Parathyroid adenoma (tissue), 2 donors: ENCODE data around the gene PLCB3.
A peak's percentile ranks its signal among the peaks of the same experiment; 100 is the strongest.

Experiments
- H2AFZ ChIP-seq: fragments of 300-600 bp; sonication (generic); one replicate; pipeline ENCODE4 v1.7.0; 2017; ENCODE audit warnings: antibody characterized with exemption, mild to moderate bottlenecking
- H3K27ac ChIP-seq: fragments of 300-600 bp; sonication (generic); one replicate; pipeline ENCODE4 v1.7.0; 2017
- H3K27me3 ChIP-seq: fragments of 300-600 bp; sonication (generic); one replicate; pipeline ENCODE4 v1.7.0; 2017; ENCODE audit warnings: low read length; ENCODE audit not compliant: control insufficient read depth, insufficient read depth
- H3K36me3 ChIP-seq: fragments of 300-600 bp; sonication (generic); one replicate; pipeline ENCODE4 v1.7.0; 2017; ENCODE audit warnings: low read length; ENCODE audit not compliant: control insufficient read depth, insufficient read depth
- H3K4me1 ChIP-seq: fragments of 300-600 bp; sonication (generic); one replicate; pipeline ENCODE4 v1.7.0; 2017; ENCODE audit warnings: control low read depth
- H3K4me2 ChIP-seq: fragments of 300-600 bp; sonication (generic); one replicate; pipeline ENCODE4 v1.7.0; 2017; ENCODE audit warnings: low read length
- H3K4me3 ChIP-seq: fragments of 300-600 bp; sonication (generic); one replicate; pipeline ENCODE4 v1.7.0; 2017; ENCODE audit warnings: low read depth, low read length
- H3K79me2 ChIP-seq: fragments of 300-600 bp; sonication (generic); one replicate; pipeline ENCODE4 v1.7.0; 2017; ENCODE audit warnings: control low read depth
- H3K9ac ChIP-seq: fragments of 300-600 bp; sonication (generic); one replicate; pipeline ENCODE4 v1.7.0; 2017; ENCODE audit warnings: mild to moderate bottlenecking
- H3K9me3 ChIP-seq: fragments of 300-600 bp; sonication (generic); one replicate; pipeline ENCODE4 v1.7.0; 2017; ENCODE audit warnings: low read length; ENCODE audit not compliant: control insufficient read depth
- TF ChIP-seq, protein P1 (sequence below): fragments of 300-600 bp; sonication (generic); IDR thresholded peaks from one replicate; pipeline ENCODE4 v1.7.0; 2017; ENCODE audit warnings: antibody characterized with exemption, mild to moderate bottlenecking
- donor health status: primary hyperparathyroidism.

Gene PLCB3

DNA sequence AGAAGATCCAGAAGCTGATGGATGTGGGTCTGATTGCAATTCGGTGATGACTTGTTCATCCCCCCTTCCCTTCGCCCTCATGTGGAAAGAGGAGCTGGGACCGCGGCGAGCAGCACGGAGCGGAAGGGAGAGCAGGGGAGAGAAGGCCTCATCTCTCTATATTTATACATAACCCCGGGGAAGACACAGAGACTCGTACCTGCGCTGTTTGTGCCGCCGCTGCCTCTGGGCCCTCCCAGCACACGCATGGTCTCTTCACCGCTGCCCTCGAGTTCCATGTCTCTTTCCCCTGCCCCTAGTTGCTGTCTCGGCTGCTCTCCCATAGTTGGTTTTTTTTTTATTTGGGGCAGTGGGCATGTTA lies 47.3 kb upstream of the PLCB3 start:
- TF ChIP-seq, protein P1, sequence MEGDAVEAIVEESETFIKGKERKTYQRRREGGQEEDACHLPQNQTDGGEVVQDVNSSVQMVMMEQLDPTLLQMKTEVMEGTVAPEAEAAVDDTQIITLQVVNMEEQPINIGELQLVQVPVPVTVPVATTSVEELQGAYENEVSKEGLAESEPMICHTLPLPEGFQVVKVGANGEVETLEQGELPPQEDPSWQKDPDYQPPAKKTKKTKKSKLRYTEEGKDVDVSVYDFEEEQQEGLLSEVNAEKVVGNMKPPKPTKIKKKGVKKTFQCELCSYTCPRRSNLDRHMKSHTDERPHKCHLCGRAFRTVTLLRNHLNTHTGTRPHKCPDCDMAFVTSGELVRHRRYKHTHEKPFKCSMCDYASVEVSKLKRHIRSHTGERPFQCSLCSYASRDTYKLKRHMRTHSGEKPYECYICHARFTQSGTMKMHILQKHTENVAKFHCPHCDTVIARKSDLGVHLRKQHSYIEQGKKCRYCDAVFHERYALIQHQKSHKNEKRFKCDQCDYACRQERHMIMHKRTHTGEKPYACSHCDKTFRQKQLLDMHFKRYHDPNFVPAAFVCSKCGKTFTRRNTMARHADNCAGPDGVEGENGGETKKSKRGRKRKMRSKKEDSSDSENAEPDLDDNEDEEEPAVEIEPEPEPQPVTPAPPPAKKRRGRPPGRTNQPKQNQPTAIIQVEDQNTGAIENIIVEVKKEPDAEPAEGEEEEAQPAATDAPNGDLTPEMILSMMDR: no peak
- Histone ChIP-seq H3K79me2 (no peaks in the 10 kb centered on the region), H3K27ac (peak overlapping the region; percentile 24), H3K4me3 (no peak overlapping the region), H3K27me3 (no peaks in the 10 kb centered on the region), H3K4me1 (peaks cover 4% of the 10 kb centered on the region), H3K9me3 (no peaks in the 10 kb centered on the region), H3K9ac (no peak overlapping the region), H3K4me2 (no peak overlapping the region), H3K36me3 (no peaks in the 10 kb centered on the region), H2AFZ (no peak overlapping the region)

DNA sequence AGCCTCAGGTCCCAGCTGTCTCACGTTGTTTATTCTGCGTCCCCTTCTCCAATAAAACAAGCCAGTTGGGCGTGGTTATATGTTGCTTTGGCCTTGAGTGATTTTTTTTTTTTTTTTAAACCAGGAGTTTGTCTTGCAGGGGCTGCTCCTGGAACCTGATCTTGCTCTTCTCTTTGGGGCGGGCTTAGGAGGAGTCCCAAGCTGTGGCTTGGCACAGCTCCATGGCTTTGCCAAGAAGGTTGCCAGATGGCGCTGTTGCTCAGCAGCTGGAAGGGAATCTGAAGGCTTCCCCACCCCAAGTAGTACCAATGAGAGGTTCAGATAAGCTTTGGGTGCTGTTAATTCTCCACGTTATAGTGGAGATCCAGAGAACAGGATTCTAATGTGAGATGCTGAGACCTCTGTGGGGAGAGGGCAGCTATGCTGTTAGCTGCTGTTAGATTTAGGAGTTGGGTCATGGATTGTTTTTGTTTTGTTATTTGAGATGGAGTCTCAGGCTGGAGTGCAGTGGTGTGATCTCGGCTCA lies 46.8 kb upstream of the PLCB3 start:
- TF ChIP-seq, protein P1: peak; percentile 73
- H3K27ac ChIP-seq: peak overlapping the region; percentile 24

DNA sequence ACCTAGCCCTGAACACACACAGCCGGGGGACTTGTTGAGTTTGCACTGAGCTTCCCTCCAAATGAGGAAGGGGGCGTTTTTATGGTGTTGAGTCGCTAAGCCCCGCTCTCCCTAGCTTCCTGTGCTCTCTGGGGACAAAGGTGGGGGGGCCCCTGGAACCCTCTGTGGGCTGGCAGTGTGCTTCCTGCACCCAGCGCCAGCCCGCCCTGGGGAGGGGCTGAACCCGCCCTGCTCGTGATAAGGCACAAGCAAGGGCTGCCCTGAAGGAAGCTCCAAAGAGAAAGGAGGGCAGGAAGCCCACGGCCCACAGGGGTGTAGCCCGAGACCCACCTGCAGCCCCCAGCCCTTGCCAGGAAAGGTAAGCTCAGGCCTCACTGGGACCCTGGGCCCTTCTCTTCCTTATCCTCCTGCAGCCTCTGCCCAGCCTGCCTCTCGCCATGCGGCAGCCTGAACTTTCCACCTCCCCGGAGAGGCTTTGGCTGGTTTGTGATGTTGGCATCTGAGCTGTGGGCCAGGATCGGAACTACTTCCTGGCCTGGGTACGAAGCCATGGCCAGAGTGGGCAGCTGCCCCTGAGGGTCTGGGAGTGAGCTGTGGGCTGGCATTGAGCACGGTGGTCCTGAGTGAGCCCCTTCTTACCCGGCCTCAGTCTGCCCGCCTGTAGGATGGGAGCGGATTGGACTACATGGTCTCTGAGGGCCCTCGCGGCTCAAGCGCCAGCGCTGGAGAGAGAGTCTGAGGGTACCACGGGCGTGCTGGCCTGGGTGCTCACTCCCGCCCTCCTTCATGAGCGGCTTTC lies 44.7 kb upstream of the PLCB3 start, which contains the start of gene FERMT3:
Gene FERMT3, plus strand, starts transcription at position 265 of the 799 bp plus-strand sequence. CDS start 644 bp downstream, outside the sequence.
- Histone ChIP-seq H3K4me1 (peaks cover 4% of the 10 kb centered on the region), H3K4me3 (peak within 1 kb of the TSS; percentile 9), H3K27me3 (no peaks in the 10 kb centered on the region), H3K9ac (no peak within 1 kb of the TSS), H3K4me2 (peak within 1 kb of the TSS; percentile 5), H3K27ac (peak within 1 kb of the TSS; percentile 60), H3K79me2 (no peaks in the 10 kb centered on the region), H3K36me3 (no peaks in the 10 kb centered on the region), H3K9me3 (no peaks in the 10 kb centered on the region), H2AFZ (no peak within 1 kb of the TSS)
- TF ChIP-seq, protein P1: no peak

More for the DNA sequence above, 46.8 kb upstream of the PLCB3 start:
- H3K9me3 ChIP-seq: no peaks in the 10 kb centered on the region
- no peaks in the 10 kb centered on the region for H3K36me3 ChIP-seq
- H3K27me3 ChIP-seq: no peaks in the 10 kb centered on the region
- no peak overlapping the region for H2AFZ ChIP-seq
- no peak overlapping the region for H3K4me3 ChIP-seq
- no peaks in the 10 kb centered on the region for H3K79me2 ChIP-seq
- H3K4me2 ChIP-seq: no peak overlapping the region
- H3K4me1 ChIP-seq: peaks cover 4% of the 10 kb centered on the region
- no peak overlapping the region for H3K9ac ChIP-seq

GRCh38 chr11:64207256-64208085 lies 43.9 kb upstream of the PLCB3 start:
- no peak overlapping the region for H2AFZ ChIP-seq
- H3K9ac ChIP-seq: no peak overlapping the region
- peaks cover 4% of the 10 kb centered on the region for H3K4me1 ChIP-seq
- peak overlapping the region; percentile 60 for H3K27ac ChIP-seq
- H3K4me3 ChIP-seq: peak overlapping the region; percentile 9
- no peaks in the 10 kb centered on the region for H3K79me2 ChIP-seq
- no peak overlapping the region for H3K4me2 ChIP-seq
- no peaks in the 10 kb centered on the region for H3K9me3 ChIP-seq
- no peaks in the 10 kb centered on the region for H3K36me3 ChIP-seq
- H3K27me3 ChIP-seq: no peaks in the 10 kb centered on the region
- TF ChIP-seq, protein P1: no peak
